Lower leg skin (tissue), 3 donors: ENCODE results near the gene SLC43A2.

ENCODE experiments used
- POLR2A ChIP-seq, 2 donors: fragments of 450-650 bp; IDR thresholded peaks; one replicate each; pipeline ENCODE4 v1.6.1; 2016 to 2017; ENCODE audit warnings: antibody characterized with exemption in 2 of 2, mild to moderate bottlenecking in 1 of 2, moderate library complexity in 1 of 2
- TF ChIP-seq, protein P1 (sequence below), 3 donors: fragments of 450-650 bp; IDR thresholded peaks; one replicate each; pipeline ENCODE4 v1.5.1; 2016; ENCODE audit warnings: antibody characterized with exemption in 3 of 3, mild to moderate bottlenecking in 3 of 3, moderate library complexity in 2 of 3

DNA sequence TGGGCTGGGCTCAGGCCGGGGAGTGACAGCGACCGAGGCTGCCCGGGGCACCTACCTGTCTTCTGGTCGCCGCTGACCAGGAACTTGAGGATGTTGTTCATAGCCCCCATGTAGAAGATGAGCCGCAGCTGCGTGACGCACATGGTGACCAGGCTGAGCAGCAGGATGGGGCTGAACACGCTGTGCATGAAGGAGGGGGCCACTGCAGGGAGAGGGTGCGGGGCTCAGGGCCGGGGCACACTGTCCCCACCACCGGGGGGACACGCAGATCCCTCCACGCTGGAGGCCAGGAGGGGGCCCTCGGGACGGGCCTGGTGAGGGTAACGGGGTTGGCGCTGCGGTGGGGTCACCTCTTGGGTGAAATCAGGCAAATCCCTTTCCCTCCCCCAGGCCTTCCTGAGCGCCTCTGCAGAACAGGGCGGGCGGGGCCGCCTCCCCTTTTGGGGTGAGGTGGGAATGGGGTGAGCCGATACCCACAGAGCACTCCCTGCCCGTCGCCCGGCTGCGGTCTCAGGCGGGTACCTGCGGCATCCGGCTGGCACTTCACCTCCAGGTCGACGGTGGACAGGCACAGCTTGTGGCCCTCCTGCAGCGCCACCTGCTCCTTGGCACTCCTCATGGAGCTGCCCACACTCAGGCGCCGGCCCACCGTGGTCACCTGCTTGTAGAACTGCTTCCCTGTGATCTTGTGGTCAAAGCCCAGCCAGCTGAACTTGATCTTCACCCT, 37.7 kb downstream of the SLC43A2 start:
- TF ChIP-seq, protein P1, sequence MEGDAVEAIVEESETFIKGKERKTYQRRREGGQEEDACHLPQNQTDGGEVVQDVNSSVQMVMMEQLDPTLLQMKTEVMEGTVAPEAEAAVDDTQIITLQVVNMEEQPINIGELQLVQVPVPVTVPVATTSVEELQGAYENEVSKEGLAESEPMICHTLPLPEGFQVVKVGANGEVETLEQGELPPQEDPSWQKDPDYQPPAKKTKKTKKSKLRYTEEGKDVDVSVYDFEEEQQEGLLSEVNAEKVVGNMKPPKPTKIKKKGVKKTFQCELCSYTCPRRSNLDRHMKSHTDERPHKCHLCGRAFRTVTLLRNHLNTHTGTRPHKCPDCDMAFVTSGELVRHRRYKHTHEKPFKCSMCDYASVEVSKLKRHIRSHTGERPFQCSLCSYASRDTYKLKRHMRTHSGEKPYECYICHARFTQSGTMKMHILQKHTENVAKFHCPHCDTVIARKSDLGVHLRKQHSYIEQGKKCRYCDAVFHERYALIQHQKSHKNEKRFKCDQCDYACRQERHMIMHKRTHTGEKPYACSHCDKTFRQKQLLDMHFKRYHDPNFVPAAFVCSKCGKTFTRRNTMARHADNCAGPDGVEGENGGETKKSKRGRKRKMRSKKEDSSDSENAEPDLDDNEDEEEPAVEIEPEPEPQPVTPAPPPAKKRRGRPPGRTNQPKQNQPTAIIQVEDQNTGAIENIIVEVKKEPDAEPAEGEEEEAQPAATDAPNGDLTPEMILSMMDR (IDR thresholded peaks at IDR 0.05), result no peak
- TF ChIP-seq POLR2A (IDR thresholded peaks at IDR 0.05), result no peak
